HEK293 (cell line): Measurements from ENCODE around the gene CNN2.

Experiments
- CTCF ChIA-PET: fragments of 350-600 bp; formaldehyde crosslinking; extraction: SDS; loops from one replicate; lab custom pipeline; 2021; ENCODE audit warnings: antibody characterized with exemption; lab: Yijun Ruan, JAX
- POLR2A ChIA-PET: fragments of 300-600 bp; formaldehyde crosslinking; extraction: SDS; loops from one replicate; lab custom pipeline; 2020; ENCODE audit warnings: antibody characterized with exemption, inconsistent platforms; lab: Yijun Ruan, JAX
- H3K27ac ChIP-seq: fragments of 200-500 bp; sonication (Bioruptor generic); 2 replicates; pipeline ENCODE4 v1.5.1; 2014; ENCODE audit warnings: low read depth, low read length, control low read depth, inconsistent platforms; ENCODE audit errors: extremely low read depth
- H3K36me3 ChIP-seq, 2 experiments: fragments of 200-500 bp in 1 of 2; sonication (Bioruptor generic) in 1 of 2; 1 replicate in 1 of 2; 2 replicates in 1 of 2; pipeline ENCODE4 v1.5.1; 2014 to 2017; ENCODE audit warnings: inconsistent platforms in 2 of 2, low read length in 2 of 2; ENCODE audit not compliant: control insufficient read depth in 2 of 2, insufficient read depth in 1 of 2
- H3K4me1 ChIP-seq: fragments of 200-500 bp; sonication (Bioruptor generic); 2 replicates; pipeline ENCODE4 v1.5.1; 2014; ENCODE audit warnings: mild to moderate bottlenecking, low read length, inconsistent platforms; ENCODE audit not compliant: control insufficient read depth, insufficient read depth
- H3K4me3 ChIP-seq: 2 replicates; pipeline ENCODE4 v1.5.1; 2011; ENCODE audit warnings: low read depth, mild to moderate bottlenecking, control low read depth, low read length, moderate library complexity
- H3K9me3 ChIP-seq: fragments of 200-500 bp; sonication (Bioruptor generic); 2 replicates; pipeline ENCODE4 v1.5.1; 2014; ENCODE audit warnings: low read depth, low read length, inconsistent platforms; ENCODE audit not compliant: control insufficient read depth, insufficient read depth
- GLIS1 ChIP-seq: fragments of 450-650 bp; formaldehyde crosslinking; IDR thresholded peaks from 2 replicates; pipeline ENCODE4 v1.5.1; 2016; ENCODE audit warnings: missing biosample characterization, missing genetic modification characterization
- GLIS2 ChIP-seq: fragments of 450-650 bp; formaldehyde crosslinking; IDR thresholded peaks from 2 replicates; pipeline ENCODE4 v1.5.1; 2016; ENCODE audit warnings: missing biosample characterization, missing genetic modification characterization
- HIC1 ChIP-seq: fragments of 450-650 bp; formaldehyde crosslinking; IDR thresholded peaks from 2 replicates; pipeline ENCODE4 v1.5.1; 2016; ENCODE audit warnings: missing biosample characterization, missing genetic modification characterization
- SP3 ChIP-seq: fragments of 450-650 bp; formaldehyde crosslinking; IDR thresholded peaks from 2 replicates; pipeline ENCODE4 v1.5.1; 2016; ENCODE audit warnings: missing biosample characterization, missing genetic modification characterization
- ZBTB6 ChIP-seq: fragments of 450-650 bp; formaldehyde crosslinking; IDR thresholded peaks from 2 replicates; pipeline ENCODE4 v1.5.1; 2017; ENCODE audit warnings: missing biosample characterization, missing genetic modification characterization
- ZIC2 ChIP-seq: fragments of 450-650 bp; formaldehyde crosslinking; IDR thresholded peaks from 2 replicates; pipeline ENCODE4 v1.5.1; 2016; ENCODE audit warnings: missing biosample characterization, missing genetic modification characterization
- ZNF133 ChIP-seq: fragments of 450-650 bp; formaldehyde crosslinking; IDR thresholded peaks from 2 replicates; pipeline ENCODE4 v1.5.1; 2016; ENCODE audit warnings: missing biosample characterization, missing genetic modification characterization
- ZNF211 ChIP-seq: fragments of 450-650 bp; formaldehyde crosslinking; IDR thresholded peaks from 2 replicates; pipeline ENCODE4 v1.5.1; 2016; ENCODE audit warnings: low read depth, missing biosample characterization, missing genetic modification characterization
- ZNF335 ChIP-seq: fragments of 450-650 bp; formaldehyde crosslinking; conservative IDR thresholded peaks from 2 replicates; pipeline ENCODE4 v1.5.1; 2016; ENCODE audit warnings: missing biosample characterization, missing genetic modification characterization
- ZNF549 ChIP-seq: fragments of 450-650 bp; IDR thresholded peaks from 2 replicates; pipeline ENCODE4 v1.5.1; 2018; ENCODE audit warnings: missing biosample characterization, missing genetic modification characterization, mild to moderate bottlenecking, inconsistent platforms, moderate library complexity
- ZNF660 ChIP-seq: fragments of 450-650 bp; IDR thresholded peaks from 2 replicates; pipeline ENCODE4 v1.5.1; 2018; ENCODE audit warnings: missing biosample characterization, mild to moderate bottlenecking, missing genetic modification characterization
- ZNF677 ChIP-seq: fragments of 450-650 bp; IDR thresholded peaks from 2 replicates; pipeline ENCODE4 v1.5.0; 2018; ENCODE audit warnings: missing biosample characterization, mild to moderate bottlenecking, missing genetic modification characterization, moderate library complexity
- ZNF704 ChIP-seq: fragments of 450-650 bp; formaldehyde crosslinking; IDR thresholded peaks from 2 replicates; pipeline ENCODE4 v1.5.1; 2016; ENCODE audit warnings: missing biosample characterization, missing genetic modification characterization
- ZNF776 ChIP-seq: fragments of 450-650 bp; formaldehyde crosslinking; IDR thresholded peaks from 2 replicates; pipeline ENCODE4 v1.5.0; 2017; ENCODE audit warnings: missing biosample characterization, missing genetic modification characterization, borderline replicate concordance
- ZNF777 ChIP-seq: fragments of 450-650 bp; formaldehyde crosslinking; IDR thresholded peaks from 2 replicates; pipeline ENCODE4 v1.5.1; 2017; ENCODE audit warnings: missing biosample characterization, missing genetic modification characterization, borderline replicate concordance
- ZNF791 ChIP-seq: fragments of 450-650 bp; formaldehyde crosslinking; IDR thresholded peaks from 2 replicates; pipeline ENCODE4 v1.5.1; 2016; ENCODE audit warnings: missing biosample characterization, missing genetic modification characterization
- ZSCAN4 ChIP-seq: fragments of 450-650 bp; formaldehyde crosslinking; IDR thresholded peaks from 2 replicates; pipeline ENCODE4 v1.5.1; 2017; ENCODE audit warnings: missing biosample characterization, missing genetic modification characterization
- TF ChIP-seq, protein P1 (sequence below): fragments of 450-650 bp; formaldehyde crosslinking; IDR thresholded peaks from 2 replicates; pipeline ENCODE4 v1.5.1; 2016; ENCODE audit warnings: missing biosample characterization, missing genetic modification characterization
- TF ChIP-seq, protein P2 (sequence below): fragments of 450-650 bp; formaldehyde crosslinking; IDR thresholded peaks from 2 replicates; pipeline ENCODE4 v1.5.1; 2016; ENCODE audit warnings: missing biosample characterization, missing genetic modification characterization

The CNN2 gene

GRCh38 chr19:1019980-1020867 lies 6.2 kb upstream of the CNN2 start (continued):
- TF ChIP-seq ZNF777 (tag by site-specific recombination) = no peak
- TF ChIP-seq, protein P1, sequence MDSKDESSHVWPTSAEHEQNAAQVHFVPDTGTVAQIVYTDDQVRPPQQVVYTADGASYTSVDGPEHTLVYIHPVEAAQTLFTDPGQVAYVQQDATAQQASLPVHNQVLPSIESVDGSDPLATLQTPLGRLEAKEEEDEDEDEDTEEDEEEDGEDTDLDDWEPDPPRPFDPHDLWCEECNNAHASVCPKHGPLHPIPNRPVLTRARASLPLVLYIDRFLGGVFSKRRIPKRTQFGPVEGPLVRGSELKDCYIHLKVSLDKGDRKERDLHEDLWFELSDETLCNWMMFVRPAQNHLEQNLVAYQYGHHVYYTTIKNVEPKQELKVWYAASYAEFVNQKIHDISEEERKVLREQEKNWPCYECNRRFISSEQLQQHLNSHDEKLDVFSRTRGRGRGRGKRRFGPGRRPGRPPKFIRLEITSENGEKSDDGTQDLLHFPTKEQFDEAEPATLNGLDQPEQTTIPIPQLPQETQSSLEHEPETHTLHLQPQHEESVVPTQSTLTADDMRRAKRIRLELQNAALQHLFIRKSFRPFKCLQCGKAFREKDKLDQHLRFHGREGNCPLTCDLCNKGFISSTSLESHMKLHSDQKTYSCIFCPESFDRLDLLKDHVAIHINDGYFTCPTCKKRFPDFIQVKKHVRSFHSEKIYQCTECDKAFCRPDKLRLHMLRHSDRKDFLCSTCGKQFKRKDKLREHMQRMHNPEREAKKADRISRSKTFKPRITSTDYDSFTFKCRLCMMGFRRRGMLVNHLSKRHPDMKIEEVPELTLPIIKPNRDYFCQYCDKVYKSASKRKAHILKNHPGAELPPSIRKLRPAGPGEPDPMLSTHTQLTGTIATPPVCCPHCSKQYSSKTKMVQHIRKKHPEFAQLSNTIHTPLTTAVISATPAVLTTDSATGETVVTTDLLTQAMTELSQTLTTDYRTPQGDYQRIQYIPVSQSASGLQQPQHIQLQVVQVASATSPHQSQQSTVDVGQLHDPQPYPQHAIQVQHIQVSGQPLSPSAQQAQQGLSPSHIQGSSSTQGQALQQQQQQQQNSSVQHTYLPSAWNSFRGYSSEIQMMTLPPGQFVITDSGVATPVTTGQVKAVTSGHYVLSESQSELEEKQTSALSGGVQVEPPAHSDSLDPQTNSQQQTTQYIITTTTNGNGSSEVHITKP (tag by site-specific recombination) = 0 out of 2 replicates have a peak, but pooled peaks have one; percentile 16

GRCh38 chr19:1020868-1021425 lies 5.5 kb upstream of the CNN2 start, which contains the start of gene TMEM259:
TMEM259 (minus strand) TSS chr19:1021123; CDS start chr19:1020996, 127 bp downstream.
- peaks cover 0 to 20% of the 10 kb centered on the region in 2 experiments; a peak in 1 of 3 replicates for H3K36me3 ChIP-seq
- ChIA-PET CTCF (interaction anchor here (0.6 to 1.1 kb wide), 3 partner anchors 44 to 92 kb away, joined by 3 read pairs; no protein-coding TSS in a partner anchor), POLR2A (interaction anchor here (0.7 kb wide), 2 partner anchors 9 to 69 kb away, joined by 3 read pairs; no protein-coding TSS in a partner anchor)
- H3K27ac ChIP-seq = peak within 1 kb of the TSS; percentile 80
- H3K4me1 ChIP-seq = peaks cover 7% of the 10 kb centered on the region
- peak within 1 kb of the TSS; percentile 86 for H3K4me3 ChIP-seq
- no peaks in the 10 kb centered on the region for H3K9me3 ChIP-seq
- TF ChIP-seq ZNF549 (tag by site-specific recombination) (no peak), ZNF704 (tag by site-specific recombination) (no peak), ZNF791 (tag by site-specific recombination) (no peak), ZSCAN4 (tag by site-specific recombination) (no peak), ZNF776 (tag by site-specific recombination) (no peak), ZNF660 (tag by site-specific recombination) (no peak), ZIC2 (tag by site-specific recombination) (peak; percentile 81), HIC1 (tag by site-specific recombination) (peak; percentile 99), ZNF211 (no peak), ZNF677 (tag by site-specific recombination) (0 out of 2 replicates have a peak, but pooled peaks have one; percentile 53), GLIS2 (peak; percentile 97), ZBTB6 (tag by site-specific recombination) (peak; percentile 14; the same call in 1 of the 2 replicates), ZNF335 (no peak), GLIS1 (tag by site-specific recombination) (peak; percentile 95), SP3 (tag by site-specific recombination) (peak; percentile 93; the same call in 1 of the 2 replicates), ZNF133 (tag by site-specific recombination) (no peak)
- TF ChIP-seq, protein P2, sequence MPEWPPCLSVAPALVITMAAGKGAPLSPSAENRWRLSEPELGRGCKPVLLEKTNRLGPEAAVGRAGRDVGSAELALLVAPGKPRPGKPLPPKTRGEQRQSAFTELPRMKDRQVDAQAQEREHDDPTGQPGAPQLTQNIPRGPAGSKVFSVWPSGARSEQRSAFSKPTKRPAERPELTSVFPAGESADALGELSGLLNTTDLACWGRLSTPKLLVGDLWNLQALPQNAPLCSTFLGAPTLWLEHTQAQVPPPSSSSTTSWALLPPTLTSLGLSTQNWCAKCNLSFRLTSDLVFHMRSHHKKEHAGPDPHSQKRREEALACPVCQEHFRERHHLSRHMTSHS (tag by site-specific recombination) = no peak
